Natural killer cell (primary cell): ENCODE measurements around the gene EARS2. TPM values are rescaled to one million over a fixed set of nuclear protein-coding genes. Genes with fewer than 3 reads are reported as not detected.

Source experiments
- ATAC-seq, 3 donors: fragments of 150-1000 bp in 2 of 3; fragments of 200-7000 bp in 1 of 3; cut with Tn5 transposase; 1 replicate in 1 of 3; 2 replicates in 2 of 3; pipeline ENCODE4 v1.10.0; 2021; ENCODE audit warnings: mild to moderate bottlenecking in 2 of 3, moderate library complexity in 2 of 3
- DNase-seq, 2 donors: peaks; one replicate each; pipeline versions ENCODE4 v3.0.0 to v3.0.0-alpha.2; 2013 to 2021; ENCODE audit warnings: mixed read lengths in 1 of 2
- H3K27ac ChIP-seq: one replicate; pipeline ENCODE4 v1.5.1; 2013; ENCODE audit warnings: mild to moderate bottlenecking, low read length
- H3K27me3 ChIP-seq: one replicate; pipeline ENCODE4 v1.6.1; 2013; ENCODE audit warnings: low read length; ENCODE audit not compliant: control insufficient read depth, insufficient read depth
- H3K36me3 ChIP-seq: one replicate; pipeline ENCODE4 v1.6.1; 2013; ENCODE audit warnings: low read length; ENCODE audit not compliant: control insufficient read depth, insufficient read depth
- H3K4me1 ChIP-seq: one replicate; pipeline ENCODE4 v1.6.1; 2013; ENCODE audit warnings: low read length; ENCODE audit not compliant: control insufficient read depth, insufficient read depth
- H3K4me3 ChIP-seq: one replicate; pipeline ENCODE4 v1.5.1; 2013; ENCODE audit warnings: low read length
- H3K9me3 ChIP-seq: one replicate; pipeline ENCODE4 v1.6.1; 2013; ENCODE audit warnings: low read length; ENCODE audit not compliant: control insufficient read depth, insufficient read depth
- H3K27ac Mint-ChIP-seq, 2 donors: one replicate each; pipeline ENCODE4 v1.8.0; 2022; ENCODE audit warnings: mild to moderate bottlenecking in 2 of 2, mixed read lengths in 2 of 2, moderate library complexity in 1 of 2
- H3K27me3 Mint-ChIP-seq, 2 donors: one replicate each; pipeline ENCODE4 v1.8.0; 2022; ENCODE audit warnings: low read depth in 2 of 2, mixed read lengths in 2 of 2
- H3K36me3 Mint-ChIP-seq: one replicate; pipeline ENCODE4 v1.8.0; 2022; ENCODE audit warnings: mixed read lengths
- H3K4me1 Mint-ChIP-seq, 2 donors: one replicate each; pipeline ENCODE4 v1.8.0; 2022; ENCODE audit warnings: mixed read lengths in 2 of 2
- H3K4me3 Mint-ChIP-seq: one replicate; pipeline ENCODE4 v1.8.0; 2022; ENCODE audit warnings: mild to moderate bottlenecking, moderate library complexity, mixed read lengths
- H3K9me3 Mint-ChIP-seq, 2 donors: one replicate each; pipeline ENCODE4 v1.8.0; 2022; ENCODE audit warnings: mixed read lengths in 2 of 2
- CTCF ChIP-seq: fragments of 200-600 bp; IDR thresholded peaks from one replicate; pipeline ENCODE4 v1.8.0; 2022; ENCODE audit warnings: antibody characterized with exemption
- WGBS: methylation state at CpG from one replicate; pipeline ENCODE4 v1.1.7; 2013; ENCODE audit warnings: missing lambda C conversion rate; ENCODE audit not compliant: insufficient coverage; 5-methylcytosine and 5-hydroxymethylcytosine counted together
- intact Hi-C: fragments of 100-400 bp; cut with micrococcal nuclease; formaldehyde crosslinking; loops from one replicate; pipeline ENCODE4 v1.14.2; 2022
- total RNA-seq, 4 donors: library from RNA; stranded (reverse); fragments of 120-200 nt in 1 of 4; gene quantifications; one replicate each; pipeline versions ENCODE4 v1.2.3 to v1.2.4, GENCODE V29; 2013 to 2022

Gene EARS2
- total RNA-seq, 3 donors from 2014 or later (not counting 1 experiment from before 2014, with no cell fraction given) = 12.1 to 14.2 (median 12.4) TPM

GRCh38 chr16:23504453-23505179, 52.5 kb downstream of the EARS2 start:
- Histone ChIP-seq H3K4me3 (no peak overlapping the region), H3K9me3 (no peaks in the 10 kb centered on the region), H3K36me3 (no peaks in the 10 kb centered on the region), H3K27ac (peak overlapping the region; percentile 78), H3K4me1 (peaks cover 51% of the 10 kb centered on the region), H3K27me3 (no peaks in the 10 kb centered on the region)
- Mint-ChIP-seq H3K4me3 (peak overlapping the region; percentile 53), H3K27ac (peak overlapping the region; percentile 87 to 95), H3K36me3 (no peaks in the 10 kb centered on the region), H3K4me1 (peaks cover 64 to 72% of the 10 kb centered on the region in 2 donors), H3K27me3 (no peaks in the 10 kb centered on the region), H3K9me3 (no peaks in the 10 kb centered on the region)
- intact Hi-C loops = loop anchor here (1.0 to 2.0 kb wide), 2 partner anchors 21 to 52 kb away; partner anchors contain the start of genes EARS2 and UBFD1
- WGBS = 48% methylated on average over 13 of the region's 13 CpGs
- peak; percentile 76 to 85 for DNase-seq
- peak; percentile 84 to 91 (median 91) for ATAC-seq
- TF ChIP-seq CTCF = no peak

- intact Hi-C loops = loop anchor here (1.0 to 2.0 kb wide), 2 partner anchors 21 to 53 kb away; partner anchors contain the start of genes EARS2 and UBFD1
- no peak for TF ChIP-seq CTCF
- H3K9me3 ChIP-seq = no peaks in the 10 kb centered on the region
- Mint-ChIP-seq H3K9me3 (no peaks in the 10 kb centered on the region), H3K4me1 (peaks cover 59 to 66% of the 10 kb centered on the region in 2 donors), H3K4me3 (no peak overlapping the region), H3K36me3 (no peaks in the 10 kb centered on the region), H3K27ac (peak overlapping the region; percentile 87 to 95), H3K27me3 (no peaks in the 10 kb centered on the region)
- no peaks in the 10 kb centered on the region for H3K36me3 ChIP-seq
- peak in 1 of 2 donors; percentile 54 for DNase-seq
- 67% methylated on average over 5 of the region's 5 CpGs for WGBS
- peaks cover 49% of the 10 kb centered on the region for H3K4me1 ChIP-seq
- no peaks in the 10 kb centered on the region for H3K27me3 ChIP-seq
- no peak for ATAC-seq
- no peak overlapping the region for H3K4me3 ChIP-seq
- H3K27ac ChIP-seq = peak overlapping the region; percentile 78
Measured at GRCh38 chr16:23504076-23504452, 53.1 kb downstream of the EARS2 start.

- H3K36me3 Mint-ChIP-seq = no peaks in the 10 kb centered on the region
- H3K27ac ChIP-seq = no peak overlapping the region
- H3K9me3 Mint-ChIP-seq = no peaks in the 10 kb centered on the region
- peaks cover 42% of the 10 kb centered on the region for H3K4me1 ChIP-seq
- no peaks in the 10 kb centered on the region for H3K9me3 ChIP-seq
- H3K4me3 ChIP-seq = no peak overlapping the region
- no peaks in the 10 kb centered on the region for H3K36me3 ChIP-seq
- peaks cover 59 to 64% of the 10 kb centered on the region in 2 donors for H3K4me1 Mint-ChIP-seq
- no peaks in the 10 kb centered on the region for H3K27me3 ChIP-seq
- no peaks in the 10 kb centered on the region for H3K27me3 Mint-ChIP-seq
- ATAC-seq = no peak
- H3K27ac Mint-ChIP-seq = peak overlapping the region in 1 of 2 donors; percentile 56
- 75% methylated on average over 2 of the region's 2 CpGs for WGBS
- DNase-seq = no peak
- intact Hi-C loops = no loop called here
- no peak overlapping the region for H3K4me3 Mint-ChIP-seq
- TF ChIP-seq CTCF = no peak
Measured at GRCh38 chr16:23502466-23502865, 54.7 kb downstream of the EARS2 start.
